Measurements from ENCODE around the gene CD101.
A peak's percentile ranks its signal among the peaks of the same experiment; 100 is the strongest.

Gene CD101

GRCh38 chr1:117044217-117044616 lies 42.7 kb downstream of the CD101 start:
- DNase-seq (ENCODE audit: low read depth): no peak
- no peak for TF ChIP-seq CTCF (IDR thresholded peaks at IDR 0.05; ENCODE audit: insufficient read depth, low read depth, low read length, missing control alignments)

DNA sequence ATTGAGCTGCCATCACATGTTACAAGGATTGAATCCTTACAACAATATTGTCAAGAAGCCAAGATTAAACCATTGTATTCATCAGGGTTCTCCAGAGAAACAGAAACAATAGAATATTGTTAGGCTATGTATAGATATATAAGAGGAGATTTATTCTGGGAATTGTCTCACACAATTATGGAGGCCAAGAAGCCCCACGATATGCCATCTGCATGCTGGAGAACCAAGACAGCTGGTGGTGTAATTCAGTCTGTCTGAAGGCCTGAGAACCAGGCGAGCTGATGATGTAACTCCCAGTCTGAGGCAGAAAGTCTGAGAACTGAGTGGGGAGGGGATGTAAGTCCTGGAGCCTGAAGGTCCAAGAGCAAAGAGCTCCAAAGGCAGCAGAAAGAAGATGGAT lies 44.1 kb downstream of the CD101 start:
- H3K4me3 ChIP-seq (ENCODE audit: low read depth, low read length): no peak overlapping the region
- no peak for DNase-seq (ENCODE audit: low read depth)
- no peak for TF ChIP-seq CTCF (IDR thresholded peaks at IDR 0.05; ENCODE audit: insufficient read depth, low read depth, low read length, missing control alignments)

More at GRCh38 chr1:117044217-117044616, 42.7 kb downstream of the CD101 start:
- H3K4me3 ChIP-seq (ENCODE audit: low read depth, low read length): no peak overlapping the region

DNA sequence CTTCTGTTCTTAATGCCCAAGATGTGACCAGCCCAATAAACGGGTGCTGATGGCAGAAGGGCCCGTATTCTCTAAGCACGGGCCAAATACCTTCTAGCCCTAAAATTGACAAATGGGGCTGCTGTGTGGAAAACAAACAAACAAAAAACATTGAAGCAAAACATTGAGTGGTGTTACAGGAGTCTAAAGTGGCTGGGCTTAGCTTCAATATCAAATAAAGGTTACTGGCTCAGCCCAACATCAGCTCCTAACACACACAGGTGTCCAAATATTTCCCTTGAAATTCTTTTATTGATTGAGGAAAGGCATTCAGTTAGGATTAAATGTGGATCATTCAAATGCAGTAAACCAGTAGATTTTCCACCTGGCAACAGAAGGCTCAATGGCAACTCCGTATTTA lies 45.2 kb downstream of the CD101 start:
- DNase-seq (ENCODE audit: low read depth): no peak
- H3K4me3 ChIP-seq (ENCODE audit: low read depth, low read length): no peak overlapping the region
- TF ChIP-seq CTCF (IDR thresholded peaks at IDR 0.05; ENCODE audit: insufficient read depth, low read depth, low read length, missing control alignments): no peak

DNA sequence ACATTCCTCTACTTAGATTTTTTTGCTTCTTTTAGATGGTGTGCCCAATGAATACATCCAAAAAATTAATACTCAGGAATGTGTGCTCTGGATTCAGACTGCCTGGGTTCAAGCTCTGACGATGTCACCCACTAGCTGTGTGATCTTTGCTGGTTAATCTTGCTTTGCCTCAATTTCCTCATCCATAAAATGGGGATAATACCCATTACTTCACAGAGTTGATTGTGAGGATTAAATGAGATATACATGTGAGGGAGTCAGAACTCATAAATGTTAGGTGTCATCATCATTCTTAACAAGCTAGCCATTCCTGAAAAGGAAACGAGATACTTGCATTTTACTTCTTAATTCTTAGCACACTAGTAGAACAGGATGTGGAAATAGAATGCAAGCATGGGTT lies 45.7 kb downstream of the CD101 start:
- H3K4me3 ChIP-seq (ENCODE audit: low read depth, low read length): no peak overlapping the region
- DNase-seq (ENCODE audit: low read depth): no peak
- no peak for TF ChIP-seq CTCF (IDR thresholded peaks at IDR 0.05; ENCODE audit: insufficient read depth, low read depth, low read length, missing control alignments)

GRCh38 chr1:117049857-117050256 lies 48.3 kb downstream of the CD101 start:
- no peak overlapping the region for H3K4me3 ChIP-seq (ENCODE audit: low read depth, low read length)
- no peak for DNase-seq (ENCODE audit: low read depth)

DNA sequence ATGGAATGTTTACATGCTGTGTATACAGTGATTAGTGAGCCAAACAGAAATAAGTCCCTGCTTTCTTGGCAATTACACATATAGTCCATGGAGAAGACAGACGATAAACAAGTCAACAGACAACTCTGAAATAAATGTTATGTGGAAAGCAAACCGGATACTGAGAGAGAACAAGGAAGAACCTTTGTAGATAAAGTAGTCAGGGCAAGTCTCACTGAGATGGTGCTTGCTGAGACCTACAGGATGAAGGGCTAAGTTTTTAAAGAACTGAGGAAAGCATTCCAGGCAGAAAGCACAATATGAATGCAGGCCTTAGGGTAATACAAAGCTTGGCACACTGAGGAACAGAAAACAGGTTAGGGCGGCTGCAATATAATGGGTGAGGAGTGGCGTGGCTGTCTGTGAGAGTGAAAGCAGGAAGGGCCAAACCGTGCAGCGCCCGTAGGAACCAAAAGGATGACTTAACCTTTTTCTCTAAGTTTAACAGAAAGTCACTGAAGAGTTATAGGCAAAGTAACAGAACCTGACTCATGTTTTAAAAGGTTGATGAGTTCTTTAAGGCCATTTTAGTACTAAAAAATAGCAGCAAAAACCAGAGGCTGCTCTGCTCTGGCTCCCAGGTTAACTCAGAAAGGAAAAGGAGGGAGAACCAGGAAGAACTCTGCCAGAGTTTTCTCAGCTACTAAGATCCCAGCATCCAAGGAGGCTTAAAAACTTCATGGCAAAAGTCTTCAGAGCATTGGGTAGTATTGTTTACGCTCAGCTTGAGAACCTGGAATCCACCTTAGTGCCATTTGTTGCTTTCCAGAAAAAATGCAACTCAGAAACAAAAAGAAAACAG lies 49.9 kb downstream of the CD101 start:
- no peak for TF ChIP-seq CTCF (IDR thresholded peaks at IDR 0.05; ENCODE audit: insufficient read depth, low read depth, low read length, missing control alignments)
- H3K4me3 ChIP-seq (ENCODE audit: low read depth, low read length): peak overlapping the region; percentile 46
- DNase-seq (ENCODE audit: low read depth): peak; percentile 82

More at GRCh38 chr1:117049857-117050256, 48.3 kb downstream of the CD101 start:
- TF ChIP-seq CTCF (IDR thresholded peaks at IDR 0.05; ENCODE audit: insufficient read depth, low read depth, low read length, missing control alignments): no peak

DNA sequence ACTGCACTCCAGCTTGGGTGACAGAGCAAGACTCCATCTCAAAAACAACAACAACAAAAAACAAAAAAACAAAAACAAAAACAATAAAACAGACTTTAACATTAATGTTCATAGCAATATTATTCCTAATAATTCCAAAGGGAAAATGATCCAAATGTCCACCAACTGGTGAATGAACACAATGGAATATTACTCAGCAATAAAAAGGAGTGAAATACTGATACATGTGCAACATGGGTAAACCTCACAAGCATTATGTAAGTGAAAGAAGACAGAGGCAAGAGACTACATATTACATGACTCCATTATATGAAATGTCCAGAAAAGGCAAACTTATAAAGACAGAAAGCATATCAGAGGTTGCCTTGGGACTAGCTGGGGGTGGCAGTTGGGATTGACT lies 52.5 kb downstream of the CD101 start:
- no peak for DNase-seq (ENCODE audit: low read depth)
- no peak overlapping the region for H3K4me3 ChIP-seq (ENCODE audit: low read depth, low read length)
- TF ChIP-seq CTCF (IDR thresholded peaks at IDR 0.05; ENCODE audit: insufficient read depth, low read depth, low read length, missing control alignments): no peak

All from GM12865 (cell line).